Upper lobe of right lung (tissue), 1 donor: Measurements from ENCODE around the gene CNGA3. TPM values are rescaled to one million over a fixed set of nuclear protein-coding genes. Genes with fewer than 3 reads are reported as not detected.

Experiments used
- ATAC-seq: fragments of 200-7000 bp; cut with Tn5 transposase; one replicate; pipeline ENCODE4 v1.9.1; 2020; ENCODE audit warnings: mild to moderate bottlenecking, moderate library complexity
- DNase-seq: peaks from one replicate; pipeline ENCODE4 v3.0.0-alpha.2; 2020
- H3K27ac ChIP-seq: fragments of 200-600 bp; one replicate; pipeline ENCODE4 v1.8.0; 2022
- H3K27me3 ChIP-seq: fragments of 200-600 bp; one replicate; pipeline ENCODE4 v1.8.0; 2022; ENCODE audit warnings: mild to moderate bottlenecking
- H3K36me3 ChIP-seq: fragments of 200-600 bp; one replicate; pipeline ENCODE4 v1.8.0; 2022
- H3K4me1 ChIP-seq: fragments of 200-600 bp; one replicate; pipeline ENCODE4 v1.8.0; 2022
- H3K4me3 ChIP-seq: fragments of 200-600 bp; one replicate; pipeline ENCODE4 v1.8.0; 2022; ENCODE audit warnings: mild to moderate bottlenecking
- H3K9me3 ChIP-seq: fragments of 200-600 bp; one replicate; pipeline ENCODE4 v1.8.0; 2022
- intact Hi-C: fragments of 100-400 bp; cut with DNase I; formaldehyde crosslinking; loops from one replicate; pipeline ENCODE4 v1.11.0; 2022
- total RNA-seq: library from RNA; stranded (reverse); fragmentation: NEBNext Ultra II Directional; extraction: Animal tissue kit (Norgen Biotek cat#: 25700); gene quantifications from one replicate; pipeline ENCODE4 v1.2.1, GENCODE V29; 2021
- TF ChIP-seq, protein P1 (sequence below): fragments of 200-600 bp; IDR thresholded peaks from one replicate; pipeline ENCODE4 v1.8.0; 2022; ENCODE audit warnings: antibody characterized with exemption
- donor health status: DM: no; HTN: yes; CAD: no; lungs with severe emphysema.

The CNGA3 gene
- total RNA-seq, 1 donor from 2014 or later: 0.17 TPM

DNA sequence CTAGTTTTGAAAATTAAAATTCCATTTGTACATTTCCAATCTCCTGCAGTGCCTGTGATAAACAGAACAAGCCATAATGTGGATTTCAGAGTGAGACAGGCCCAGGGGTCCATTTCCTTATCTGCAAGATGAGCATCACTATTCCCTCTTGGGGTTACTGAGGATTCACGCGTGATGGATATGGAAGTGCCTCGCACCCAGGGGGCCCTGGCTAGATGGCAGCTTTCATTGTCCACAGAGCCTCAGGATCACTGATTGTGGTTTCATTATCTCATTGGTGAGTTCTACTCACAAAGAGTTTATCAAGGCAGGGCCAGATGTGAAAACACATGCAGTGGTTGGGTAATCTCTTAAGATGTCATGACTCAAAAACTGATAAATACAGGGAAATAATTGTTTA, 11.6 kb downstream of the CNGA3 start:
- DNase-seq (no peak), ATAC-seq (no peak)
- H3K9me3 ChIP-seq: no peaks in the 10 kb centered on the region
- intact Hi-C loops: no loop called here
- TF ChIP-seq, protein P1, sequence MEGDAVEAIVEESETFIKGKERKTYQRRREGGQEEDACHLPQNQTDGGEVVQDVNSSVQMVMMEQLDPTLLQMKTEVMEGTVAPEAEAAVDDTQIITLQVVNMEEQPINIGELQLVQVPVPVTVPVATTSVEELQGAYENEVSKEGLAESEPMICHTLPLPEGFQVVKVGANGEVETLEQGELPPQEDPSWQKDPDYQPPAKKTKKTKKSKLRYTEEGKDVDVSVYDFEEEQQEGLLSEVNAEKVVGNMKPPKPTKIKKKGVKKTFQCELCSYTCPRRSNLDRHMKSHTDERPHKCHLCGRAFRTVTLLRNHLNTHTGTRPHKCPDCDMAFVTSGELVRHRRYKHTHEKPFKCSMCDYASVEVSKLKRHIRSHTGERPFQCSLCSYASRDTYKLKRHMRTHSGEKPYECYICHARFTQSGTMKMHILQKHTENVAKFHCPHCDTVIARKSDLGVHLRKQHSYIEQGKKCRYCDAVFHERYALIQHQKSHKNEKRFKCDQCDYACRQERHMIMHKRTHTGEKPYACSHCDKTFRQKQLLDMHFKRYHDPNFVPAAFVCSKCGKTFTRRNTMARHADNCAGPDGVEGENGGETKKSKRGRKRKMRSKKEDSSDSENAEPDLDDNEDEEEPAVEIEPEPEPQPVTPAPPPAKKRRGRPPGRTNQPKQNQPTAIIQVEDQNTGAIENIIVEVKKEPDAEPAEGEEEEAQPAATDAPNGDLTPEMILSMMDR: no peak
- no peaks in the 10 kb centered on the region for H3K4me1 ChIP-seq
- H3K36me3 ChIP-seq: no peaks in the 10 kb centered on the region
- no peak overlapping the region for H3K27ac ChIP-seq
- no peaks in the 10 kb centered on the region for H3K27me3 ChIP-seq
- no peak overlapping the region for H3K4me3 ChIP-seq

DNA sequence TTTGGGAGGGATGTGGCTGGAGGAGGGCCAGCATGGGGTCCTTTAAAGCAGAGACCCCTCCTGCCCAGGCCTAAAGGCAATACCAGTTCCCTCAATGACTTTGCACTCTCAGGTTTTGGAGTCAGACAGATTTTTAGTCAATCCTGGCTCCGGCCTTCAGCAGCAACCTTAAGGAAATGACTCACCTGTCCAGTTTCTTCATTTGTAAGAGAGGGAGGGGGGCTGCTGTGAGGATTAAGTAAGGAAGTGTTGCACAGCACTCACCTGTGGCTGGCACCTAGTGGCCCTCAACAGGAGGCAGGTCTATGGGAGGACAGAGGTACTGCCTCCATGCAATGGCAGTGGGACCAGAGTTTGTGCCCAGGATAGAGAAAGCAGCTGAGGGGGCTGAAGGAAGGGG, 13.7 kb downstream of the CNGA3 start:
- ATAC-seq: peak; percentile 19
- DNase-seq: no peak
- Histone ChIP-seq H3K9me3 (no peaks in the 10 kb centered on the region), H3K36me3 (no peaks in the 10 kb centered on the region), H3K4me3 (no peak overlapping the region), H3K4me1 (no peaks in the 10 kb centered on the region), H3K27ac (no peak overlapping the region), H3K27me3 (no peaks in the 10 kb centered on the region)
- TF ChIP-seq, protein P1: no peak
- intact Hi-C loops: no loop called here

DNA sequence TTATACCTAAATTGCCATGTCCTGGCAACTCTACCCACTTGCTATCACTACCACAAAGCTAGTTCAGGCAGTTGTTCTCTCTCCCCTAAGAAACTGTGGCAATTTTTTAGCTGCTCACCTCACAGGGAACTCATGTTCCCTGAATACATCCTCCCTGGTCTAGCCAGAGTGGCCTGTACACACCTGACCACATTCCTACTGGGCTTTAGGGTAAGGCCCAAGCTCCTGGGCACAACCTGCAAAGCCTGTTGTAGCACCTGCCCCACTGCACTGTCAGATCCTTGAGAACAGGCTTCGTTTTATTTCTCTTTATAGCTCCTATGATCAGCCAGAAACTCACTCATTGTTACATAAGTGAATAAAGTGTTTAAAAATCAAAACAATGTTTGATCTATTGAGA, 21.5 kb downstream of the CNGA3 start:
- ATAC-seq: no peak
- Histone ChIP-seq H3K4me1 (no peaks in the 10 kb centered on the region), H3K9me3 (no peaks in the 10 kb centered on the region), H3K27ac (no peak overlapping the region), H3K4me3 (no peak overlapping the region), H3K36me3 (no peaks in the 10 kb centered on the region), H3K27me3 (no peaks in the 10 kb centered on the region)
- DNase-seq: no peak
- TF ChIP-seq, protein P1: no peak
- intact Hi-C loops: no loop called here

DNA sequence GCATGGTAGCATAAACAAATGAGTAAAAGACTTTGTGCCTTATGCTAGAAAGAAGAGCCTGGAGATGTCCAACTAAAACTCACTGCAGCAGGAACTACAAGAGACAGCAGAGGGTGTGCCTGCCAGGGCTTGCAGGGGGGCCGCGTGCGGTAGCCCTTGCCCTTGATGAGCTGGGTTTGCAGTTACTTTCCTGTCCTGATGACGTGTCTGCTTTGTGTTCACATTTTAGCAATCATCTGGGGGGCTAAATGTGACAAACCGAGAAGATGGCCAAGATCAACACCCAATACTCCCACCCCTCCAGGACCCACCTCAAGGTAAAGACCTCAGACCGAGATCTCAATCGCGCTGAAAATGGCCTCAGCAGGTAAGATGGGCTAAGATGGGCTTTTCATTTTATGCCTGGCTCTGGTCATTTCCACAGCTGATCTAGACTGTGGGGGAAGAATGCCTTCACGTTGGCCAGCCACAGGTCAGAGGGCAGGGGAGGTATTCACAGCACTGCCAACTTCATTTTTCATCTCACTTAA, 23.5 kb downstream of the CNGA3 start:
- Histone ChIP-seq H3K9me3 (no peaks in the 10 kb centered on the region), H3K36me3 (no peaks in the 10 kb centered on the region), H3K27ac (no peak overlapping the region), H3K4me3 (no peak overlapping the region), H3K4me1 (no peaks in the 10 kb centered on the region), H3K27me3 (peaks cover 2% of the 10 kb centered on the region)
- intact Hi-C loops: loop anchor here (10.0 kb wide), 1 partner anchor 555 kb away; no protein-coding TSS in a partner anchor
- peak; percentile 9 for DNase-seq
- no peak for ATAC-seq
- TF ChIP-seq, protein P1: no peak

DNA sequence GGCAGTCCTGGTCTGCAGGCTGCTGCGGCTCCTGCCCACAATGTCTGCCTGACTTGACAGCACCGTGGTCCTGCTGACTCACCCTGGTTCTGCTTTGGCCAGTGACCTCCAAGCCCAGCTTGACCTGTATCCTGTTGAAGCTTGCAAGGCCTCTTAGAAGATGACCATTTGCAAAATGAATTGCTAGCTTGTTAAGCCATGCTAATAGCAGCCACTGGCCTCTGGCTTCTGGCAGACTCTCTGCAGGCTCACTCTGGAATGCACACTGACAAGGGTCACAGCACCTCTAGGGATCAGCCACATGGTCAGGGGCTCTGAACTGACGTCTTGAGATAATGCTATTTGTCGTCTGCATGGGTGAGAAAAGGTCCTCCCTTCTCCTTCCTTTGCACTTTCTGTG, 25.9 kb downstream of the CNGA3 start:
- Histone ChIP-seq H3K4me1 (no peaks in the 10 kb centered on the region), H3K36me3 (no peaks in the 10 kb centered on the region), H3K9me3 (no peaks in the 10 kb centered on the region), H3K27me3 (peaks cover 8% of the 10 kb centered on the region), H3K27ac (no peak overlapping the region), H3K4me3 (no peak overlapping the region)
- TF ChIP-seq, protein P1: no peak
- DNase-seq (peak; percentile 30), ATAC-seq (no peak)
- intact Hi-C loops: loop anchor here (10.0 kb wide), 1 partner anchor 557 kb away; no protein-coding TSS in a partner anchor

DNA sequence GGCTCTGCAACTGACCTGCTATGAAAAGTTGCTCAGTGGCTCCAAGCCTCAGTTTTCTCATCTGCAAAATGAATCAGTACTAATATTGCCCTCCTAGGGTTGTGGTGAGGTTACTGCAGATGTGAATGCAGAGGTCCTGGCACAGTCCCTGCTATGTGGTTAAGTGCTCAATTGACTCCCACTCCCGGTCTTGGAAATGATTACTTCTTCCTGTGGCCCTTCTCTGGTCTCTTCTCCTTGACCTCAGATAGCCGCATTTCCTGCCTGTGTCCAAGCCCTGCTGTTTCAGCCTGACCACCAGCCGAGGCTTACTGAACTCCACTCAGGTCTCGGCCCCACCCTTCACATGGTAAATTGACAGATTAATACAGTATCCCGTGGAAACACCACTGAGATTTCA, 26.3 kb downstream of the CNGA3 start:
- H3K9me3 ChIP-seq: no peaks in the 10 kb centered on the region
- H3K27me3 ChIP-seq: peaks cover 8% of the 10 kb centered on the region
- H3K4me3 ChIP-seq: no peak overlapping the region
- H3K36me3 ChIP-seq: no peaks in the 10 kb centered on the region
- intact Hi-C loops: loop anchor here (10.0 kb wide), 1 partner anchor 558 kb away; no protein-coding TSS in a partner anchor
- TF ChIP-seq, protein P1: no peak
- H3K27ac ChIP-seq: no peak overlapping the region
- DNase-seq (peak; percentile 8), ATAC-seq (no peak)
- H3K4me1 ChIP-seq: no peaks in the 10 kb centered on the region
